Loucy (cell line): ENCODE results near the gene TIMP1.

Experiments
- EZH2phosphoT487 ChIP-seq: fragments of 200-600 bp; IDR thresholded peaks from 2 replicates; pipeline ENCODE4 v1.6.1; 2018; ENCODE audit warnings: antibody characterized with exemption, mild to moderate bottlenecking, moderate library complexity, borderline replicate concordance
- TF ChIP-seq, protein P1 (sequence below): fragments of 200-600 bp; sonication (generic); conservative IDR thresholded peaks from 2 replicates; pipeline ENCODE4 v1.5.1; 2014; ENCODE audit warnings: mild to moderate bottlenecking, antibody characterized with exemption, low read length

DNA sequence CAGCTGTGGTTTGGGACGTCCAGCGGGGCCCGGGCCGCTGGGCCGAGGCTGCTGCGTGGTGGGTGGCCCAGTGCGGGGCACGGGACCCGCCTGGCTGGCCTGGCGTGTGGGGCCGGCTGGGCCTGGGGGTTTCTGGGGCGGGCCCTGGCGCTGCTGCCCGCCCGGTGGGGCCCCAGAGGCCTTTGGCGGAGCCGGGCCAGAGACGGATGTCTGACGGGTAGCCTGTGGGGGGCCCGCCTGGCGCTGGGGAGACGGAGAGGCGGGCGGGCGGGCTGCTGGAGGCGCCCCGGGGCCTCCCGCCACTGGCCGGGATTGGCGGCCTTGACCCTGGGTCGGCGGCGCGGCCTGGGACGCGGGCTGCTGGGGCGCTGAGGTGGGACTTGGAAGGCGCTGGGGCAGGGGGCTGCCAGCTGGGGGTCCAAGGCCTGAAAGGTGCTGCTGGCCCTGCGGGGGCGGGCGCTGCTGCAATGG, 8.1 kb upstream of the TIMP1 start:
- TF ChIP-seq EZH2phosphoT487, result no peak
- TF ChIP-seq, protein P1, sequence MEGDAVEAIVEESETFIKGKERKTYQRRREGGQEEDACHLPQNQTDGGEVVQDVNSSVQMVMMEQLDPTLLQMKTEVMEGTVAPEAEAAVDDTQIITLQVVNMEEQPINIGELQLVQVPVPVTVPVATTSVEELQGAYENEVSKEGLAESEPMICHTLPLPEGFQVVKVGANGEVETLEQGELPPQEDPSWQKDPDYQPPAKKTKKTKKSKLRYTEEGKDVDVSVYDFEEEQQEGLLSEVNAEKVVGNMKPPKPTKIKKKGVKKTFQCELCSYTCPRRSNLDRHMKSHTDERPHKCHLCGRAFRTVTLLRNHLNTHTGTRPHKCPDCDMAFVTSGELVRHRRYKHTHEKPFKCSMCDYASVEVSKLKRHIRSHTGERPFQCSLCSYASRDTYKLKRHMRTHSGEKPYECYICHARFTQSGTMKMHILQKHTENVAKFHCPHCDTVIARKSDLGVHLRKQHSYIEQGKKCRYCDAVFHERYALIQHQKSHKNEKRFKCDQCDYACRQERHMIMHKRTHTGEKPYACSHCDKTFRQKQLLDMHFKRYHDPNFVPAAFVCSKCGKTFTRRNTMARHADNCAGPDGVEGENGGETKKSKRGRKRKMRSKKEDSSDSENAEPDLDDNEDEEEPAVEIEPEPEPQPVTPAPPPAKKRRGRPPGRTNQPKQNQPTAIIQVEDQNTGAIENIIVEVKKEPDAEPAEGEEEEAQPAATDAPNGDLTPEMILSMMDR, result no peak
